CD4-positive, alpha-beta T cell treated with Interleukin-4 for 1 hour (primary cell): Measurements from ENCODE around the gene KIF26B.

Experiments
- DNase-seq, 2 donors: peaks; one replicate each; pipeline ENCODE4 v3.0.0-alpha.2; 2020 to 2022

Gene KIF26B

DNA sequence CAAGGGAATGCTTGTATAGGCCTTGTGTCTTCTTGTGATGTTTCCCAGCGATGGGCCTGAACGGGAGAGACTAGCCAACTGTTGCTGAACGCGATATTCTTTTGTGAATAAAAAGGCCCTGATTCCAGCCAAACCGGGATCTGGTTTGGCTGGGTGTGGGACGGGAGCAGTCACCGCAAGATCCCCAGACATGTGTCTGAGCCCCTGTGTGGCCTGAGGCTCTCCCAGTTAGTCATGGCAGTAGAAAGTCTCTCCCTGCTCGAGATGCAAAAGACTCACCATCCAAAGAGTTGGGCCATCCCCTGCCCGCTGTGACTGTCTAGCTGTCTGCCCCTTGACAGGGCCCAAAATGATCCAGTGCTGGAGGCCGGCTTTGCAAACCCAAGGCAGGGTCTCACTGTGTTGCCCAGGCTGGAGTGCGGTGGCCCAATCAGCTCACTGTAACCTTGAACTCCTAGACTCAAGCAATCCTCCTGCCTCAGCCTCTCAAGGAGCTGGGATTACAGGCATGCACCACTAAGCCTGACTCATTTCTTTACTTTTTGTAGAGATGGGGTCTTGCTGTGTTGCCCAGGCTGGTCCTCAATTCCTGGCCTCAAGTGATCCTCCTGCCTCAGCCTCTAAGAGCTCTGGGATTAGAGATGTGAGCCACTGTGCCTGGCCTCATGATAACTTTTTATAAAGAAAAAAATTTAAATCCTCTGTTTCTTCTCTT, 56.4 kb downstream of the KIF26B start:
- DNase-seq: no peak

- DNase-seq: no peak
These were observed 57.0 kb downstream of the KIF26B start for GRCh38 chr1:245211761-245212160.

- DNase-seq: no peak
These were observed 57.5 kb downstream of the KIF26B start for GRCh38 chr1:245212221-245212710.

DNA sequence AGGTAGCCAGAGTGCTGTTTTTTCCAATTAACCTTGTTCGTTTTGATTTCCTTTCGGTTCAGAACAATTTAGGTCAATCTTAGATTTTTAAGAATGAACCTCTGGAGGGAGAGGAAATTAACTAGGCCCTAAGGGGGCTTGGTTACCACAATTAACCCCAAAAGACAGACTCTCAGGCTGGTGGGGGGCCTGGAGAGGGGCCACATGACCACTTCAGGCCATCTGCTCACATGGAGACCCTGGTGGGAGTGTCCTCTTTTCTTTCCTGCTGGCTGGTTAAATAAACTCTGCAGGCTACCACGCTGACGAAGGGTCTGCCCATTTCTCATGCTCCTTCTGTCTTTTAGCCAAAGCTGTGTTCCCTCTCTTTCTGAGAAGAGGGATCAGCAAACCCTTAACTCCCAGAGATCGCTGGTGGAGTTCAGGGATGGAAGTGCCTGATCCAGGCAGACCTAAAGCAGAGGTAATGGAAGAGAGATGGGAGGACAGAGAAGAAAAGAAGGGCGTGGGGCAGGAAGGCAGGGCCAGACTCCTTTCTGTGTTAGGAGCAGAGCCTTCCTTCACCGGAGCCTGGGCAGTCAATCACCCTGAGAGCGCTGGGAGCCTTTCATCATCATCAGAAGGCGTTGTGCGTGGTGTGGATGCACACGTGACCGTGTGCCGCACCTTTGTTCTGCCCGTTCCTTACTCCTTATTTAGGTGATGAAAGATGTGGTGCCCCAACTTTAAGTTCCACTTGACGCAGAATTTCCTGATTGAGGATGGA, 58.5 kb downstream of the KIF26B start:
- DNase-seq: no peak

GRCh38 chr1:245215071-245215470, 60.3 kb downstream of the KIF26B start:
- no peak for DNase-seq

DNA sequence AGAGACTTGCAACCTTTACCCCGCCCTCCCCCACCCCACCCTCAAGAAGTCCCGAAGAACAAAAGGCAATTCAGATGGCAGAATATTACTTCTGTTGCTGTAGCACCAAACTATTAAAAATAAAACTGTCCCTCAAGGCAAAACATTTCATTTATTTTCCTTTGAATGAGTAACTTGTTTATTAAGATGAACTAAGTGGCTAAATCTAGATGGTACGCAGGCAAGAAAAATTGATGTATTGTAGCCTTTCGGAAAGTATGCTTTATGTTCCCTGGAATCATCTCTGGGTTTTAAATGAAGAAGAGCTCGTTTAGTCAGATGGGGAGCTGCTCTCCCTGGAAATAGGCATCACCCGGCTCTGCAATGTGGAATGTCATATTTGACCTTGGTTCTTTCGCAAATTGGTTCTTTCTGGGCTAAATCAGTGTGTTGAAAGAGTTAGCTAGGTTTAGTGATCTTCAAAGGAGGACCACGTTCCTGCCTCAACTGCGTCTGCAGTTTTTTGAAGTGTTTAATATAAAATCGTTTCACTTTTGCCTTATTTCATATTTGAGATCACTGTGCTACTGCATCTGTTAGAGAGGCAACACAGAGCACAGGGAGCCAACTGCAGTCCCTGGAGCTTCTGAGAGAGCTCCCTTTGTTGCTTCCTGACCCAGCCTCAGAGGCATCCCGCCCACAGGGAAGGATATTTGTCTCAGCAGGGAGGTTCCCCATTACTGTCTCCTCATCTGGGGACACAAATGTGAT, 61.8 kb downstream of the KIF26B start:
- no peak for DNase-seq

GRCh38 chr1:245217853-245218608, 63.2 kb downstream of the KIF26B start:
- DNase-seq: no peak

DNA sequence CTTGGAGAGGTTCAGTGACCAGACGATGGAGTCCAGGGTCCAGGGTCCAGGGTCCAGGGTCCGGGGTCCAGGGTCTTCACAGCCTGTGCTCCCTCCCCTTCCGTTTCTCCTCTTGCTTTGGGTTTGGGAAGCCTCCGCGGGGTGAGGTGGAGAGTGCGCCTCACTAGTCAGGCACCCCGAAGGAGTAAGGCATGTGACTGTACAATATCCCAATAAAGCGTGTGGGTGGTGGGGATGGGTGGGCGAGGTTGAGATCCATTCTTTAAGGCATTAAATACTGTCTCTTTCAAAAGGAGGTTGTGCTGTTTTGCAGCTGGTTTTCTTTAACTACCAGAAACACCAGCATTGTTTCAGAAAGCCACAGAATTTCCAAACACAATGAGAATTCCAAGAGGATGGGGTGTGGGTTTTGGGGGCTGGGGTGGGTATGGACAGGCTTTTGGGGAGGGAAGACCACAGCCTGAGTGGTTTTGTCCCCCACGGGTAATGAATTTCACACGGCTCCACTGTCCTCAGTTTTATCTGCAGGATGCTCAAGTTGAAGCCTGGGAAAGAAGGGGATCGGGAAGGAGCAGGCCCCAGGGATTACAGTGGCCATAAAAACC, 65.7 kb downstream of the KIF26B start:
- no peak for DNase-seq

DNA sequence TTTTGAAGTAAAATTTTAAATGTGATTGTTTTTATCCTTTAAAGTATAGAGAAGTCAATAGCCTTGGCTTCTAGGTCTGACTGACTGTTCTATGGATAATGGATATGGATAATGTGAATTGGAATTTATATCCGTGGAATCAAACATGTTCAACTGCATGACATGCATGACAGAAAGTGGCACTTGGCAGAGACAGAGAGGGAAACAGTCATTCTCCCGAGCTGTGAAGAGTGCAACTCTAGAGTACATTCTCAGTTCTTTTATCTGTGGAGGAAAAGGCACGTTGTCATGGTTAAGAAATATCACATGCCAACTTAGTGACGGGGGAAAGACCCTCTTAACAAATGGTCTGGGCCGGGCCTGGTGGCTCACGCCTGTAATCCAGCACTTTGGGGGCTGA, 67.0 kb downstream of the KIF26B start:
- no peak for DNase-seq

DNA sequence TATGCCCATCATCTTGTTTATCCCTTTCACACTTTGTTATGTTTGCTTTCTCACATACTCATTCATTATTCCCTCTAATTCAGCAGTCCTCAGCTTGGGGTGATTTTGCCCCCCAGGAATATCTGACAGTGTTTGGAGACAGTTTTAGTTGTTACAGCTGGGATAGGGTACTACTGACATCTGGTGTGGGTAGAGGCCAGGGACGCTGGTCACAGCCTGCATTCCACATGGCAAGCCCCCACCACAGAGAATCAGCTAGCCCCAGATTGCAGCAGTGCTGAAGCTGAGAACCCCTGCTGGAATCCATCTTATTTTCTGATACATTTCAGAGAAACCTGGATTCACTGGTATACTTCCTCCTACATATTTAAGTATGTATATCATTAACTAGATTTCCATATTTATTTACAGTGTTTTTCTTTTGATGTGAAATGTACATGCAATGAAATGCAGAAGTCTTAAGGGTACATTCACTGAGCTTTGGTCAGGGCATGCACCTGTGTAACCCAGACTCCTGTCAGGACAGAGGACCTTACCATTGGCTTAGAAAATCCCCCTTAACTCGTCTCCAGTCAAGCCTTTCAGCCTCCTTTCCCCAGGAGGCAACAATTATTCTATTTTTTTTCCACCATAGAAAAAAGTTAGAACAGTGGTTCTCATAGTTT, 68.3 kb downstream of the KIF26B start:
- no peak for DNase-seq

- DNase-seq: no peak
These were observed 70.8 kb downstream of the KIF26B start for GRCh38 chr1:245225322-245226202.

DNA sequence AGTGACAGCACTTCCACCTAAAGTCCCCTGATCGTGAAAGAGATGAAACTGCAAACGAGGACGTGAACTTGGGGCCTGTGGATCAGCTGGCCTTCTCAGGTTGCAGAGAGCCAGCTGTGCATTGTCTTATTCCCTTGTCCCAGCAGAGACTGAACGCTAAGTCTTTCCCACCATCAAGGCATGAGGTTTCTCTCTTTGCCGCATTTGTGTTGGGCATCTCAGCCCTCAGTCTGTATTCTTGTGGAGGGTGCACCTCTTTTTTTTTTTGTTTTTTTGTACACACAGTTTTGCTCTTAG, 71.4 kb downstream of the KIF26B start:
- no peak for DNase-seq

GRCh38 chr1:245229051-245229450, 74.3 kb downstream of the KIF26B start:
- no peak for DNase-seq

DNA sequence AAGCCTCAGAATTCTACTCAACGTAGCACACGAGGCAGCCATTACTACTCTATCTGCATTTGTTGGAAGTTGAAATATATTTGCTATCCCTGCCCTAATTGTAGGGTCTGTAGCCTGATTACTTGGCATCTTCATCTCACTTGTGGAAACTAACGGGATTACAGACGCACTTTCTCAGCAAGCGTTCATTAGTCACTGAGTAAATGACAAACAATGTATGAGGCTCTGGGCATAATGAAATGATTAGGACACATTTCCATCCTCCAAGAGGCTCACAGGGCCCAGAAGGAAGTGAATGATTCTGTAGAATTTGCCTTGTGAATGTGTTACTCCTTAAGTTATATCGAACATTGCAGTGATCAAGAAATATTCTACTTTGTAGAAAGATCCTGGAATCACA, 78.1 kb downstream of the KIF26B start:
- no peak for DNase-seq

DNA sequence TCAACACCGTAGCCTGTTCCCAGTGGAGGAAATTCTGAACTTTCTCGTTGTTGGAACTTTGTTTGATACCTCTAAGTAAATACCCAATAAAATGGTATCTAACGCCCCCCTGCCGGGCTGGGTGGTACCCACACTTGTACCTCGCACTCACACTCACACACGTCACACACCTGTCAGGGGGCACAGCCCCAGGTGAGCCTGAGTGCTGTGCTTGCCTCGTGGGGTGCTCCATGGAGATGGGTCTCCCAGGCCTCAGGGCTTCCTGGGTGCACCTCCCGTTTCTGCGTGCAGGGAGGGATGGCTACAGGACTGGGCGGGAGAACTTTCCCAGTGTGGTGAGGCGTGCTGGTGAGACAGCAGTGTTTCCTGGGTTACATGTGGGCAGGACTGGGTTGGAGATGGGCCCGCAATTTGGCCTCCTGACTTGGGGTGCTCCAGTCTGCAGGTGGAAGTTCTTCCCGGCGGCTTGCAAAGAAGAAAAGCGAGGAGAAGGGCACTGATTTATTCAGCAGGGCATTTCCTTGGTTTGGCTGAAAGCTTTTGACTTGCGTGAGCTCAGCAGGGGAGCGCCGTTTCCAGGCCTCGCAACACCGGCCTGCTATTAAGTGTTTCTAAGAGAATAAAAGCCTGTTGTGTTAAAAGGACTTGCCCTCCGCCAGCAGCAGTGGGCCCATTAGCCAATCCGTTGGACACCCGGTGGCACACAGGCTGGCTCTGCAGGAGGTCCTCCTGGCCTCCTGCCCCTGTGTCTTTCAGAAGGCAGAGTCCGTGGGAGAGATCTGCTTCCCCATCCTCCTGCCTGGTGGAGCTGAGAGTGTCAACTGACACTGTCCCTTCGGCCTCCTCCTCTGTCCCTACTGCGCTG, 79.7 kb downstream of the KIF26B start:
- DNase-seq: no peak

- no peak for DNase-seq
These were observed 80.4 kb downstream of the KIF26B start for GRCh38 chr1:245235156-245235555.

DNA sequence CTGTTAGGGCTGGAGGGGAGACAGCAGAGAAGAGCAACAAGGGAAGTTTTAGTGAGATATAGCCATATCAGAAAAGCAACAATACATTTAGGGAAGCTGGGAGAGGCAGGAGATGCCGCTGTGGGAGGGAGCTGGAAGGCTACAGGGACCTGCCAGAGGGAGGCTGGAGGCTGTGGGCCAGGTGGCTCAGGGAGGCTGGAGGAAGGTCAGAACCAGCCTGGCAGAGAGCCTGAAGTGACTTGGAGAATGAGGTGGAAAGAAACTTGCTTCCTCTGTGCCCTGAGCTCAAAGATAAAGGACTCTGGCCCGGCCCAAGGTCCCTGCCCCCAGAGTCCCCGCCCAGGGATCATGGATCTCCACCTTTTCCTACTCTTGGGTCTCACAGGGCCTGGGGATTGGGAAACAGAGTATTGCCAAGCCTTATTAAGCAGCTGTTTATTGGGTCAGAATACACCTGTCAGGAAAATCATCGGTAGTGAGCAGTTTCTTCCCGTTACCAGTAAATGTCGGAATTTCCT, 85.9 kb downstream of the KIF26B start:
- DNase-seq: no peak

GRCh38 chr1:245241526-245242130, 86.8 kb downstream of the KIF26B start:
- no peak for DNase-seq

DNA sequence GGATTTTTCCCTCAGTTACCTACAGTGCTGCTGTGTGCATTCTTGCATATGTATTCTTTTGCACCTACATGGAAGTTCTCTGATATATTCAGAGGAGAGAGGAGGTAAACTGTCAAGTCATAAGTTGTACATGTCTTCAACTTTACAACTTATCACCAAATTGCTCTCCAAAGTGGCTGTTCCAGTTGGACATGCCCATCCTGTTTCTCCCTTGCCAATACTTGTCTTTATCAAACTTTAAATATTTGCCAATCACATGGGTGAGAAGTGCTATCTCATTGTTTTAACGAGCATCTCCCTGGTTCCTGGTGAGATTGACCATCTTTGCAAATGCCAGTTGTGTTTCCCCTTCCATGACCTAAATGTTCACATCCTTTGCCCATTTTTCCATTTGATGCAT, 88.2 kb downstream of the KIF26B start:
- no peak for DNase-seq
